Glutamatergic neuron (in vitro differentiated cells): ENCODE results near the gene PDLIM4. TPM values are rescaled to one million over a fixed set of nuclear protein-coding genes. Genes with fewer than 3 reads are reported as not detected.

Experiments used
- DNase-seq: peaks from one replicate; pipeline ENCODE4 v3.0.0; 2022
- H3K27ac Mint-ChIP-seq: one replicate; pipeline ENCODE4 v1.8.0; 2020; ENCODE audit warnings: mild to moderate bottlenecking, mixed read lengths, inconsistent platforms; ENCODE audit not compliant: unreplicated experiment
- H3K27me3 Mint-ChIP-seq: one replicate; pipeline ENCODE4 v1.8.0; 2020; ENCODE audit warnings: mild to moderate bottlenecking, moderate library complexity, mixed read lengths, inconsistent platforms; ENCODE audit not compliant: unreplicated experiment
- H3K36me3 Mint-ChIP-seq: one replicate; pipeline ENCODE4 v1.8.0; 2020; ENCODE audit warnings: mild to moderate bottlenecking, mixed read lengths, inconsistent platforms; ENCODE audit not compliant: unreplicated experiment
- H3K4me1 Mint-ChIP-seq: one replicate; pipeline ENCODE4 v1.8.0; 2020; ENCODE audit warnings: mild to moderate bottlenecking, low read depth, mixed read lengths, inconsistent platforms; ENCODE audit not compliant: unreplicated experiment
- H3K4me3 Mint-ChIP-seq: one replicate; pipeline ENCODE4 v1.8.0; 2020; ENCODE audit warnings: mild to moderate bottlenecking, mixed read lengths, inconsistent platforms; ENCODE audit not compliant: unreplicated experiment
- H3K9me3 Mint-ChIP-seq: one replicate; pipeline ENCODE4 v1.8.0; 2020; ENCODE audit warnings: mild to moderate bottlenecking, moderate library complexity, mixed read lengths, inconsistent platforms; ENCODE audit not compliant: unreplicated experiment
- CTCF ChIP-seq: fragments of 200-600 bp; sonication (generic); IDR thresholded peaks from one replicate; pipeline ENCODE4 v1.5.0; 2021; ENCODE audit not compliant: partially characterized antibody, unreplicated experiment
- total RNA-seq: library from RNA; stranded (reverse); fragmentation: NEBNext Ultra II Directional; extraction: Animal tissue kit (Norgen Biotek cat#: 25700); gene quantifications from one replicate; pipeline ENCODE4 v1.2.1, GENCODE V29; 2021; ENCODE audit not compliant: unreplicated experiment

Gene PDLIM4
- total RNA-seq, 1 donor from 2014 or later, result 81.6 TPM

- Mint-ChIP-seq H3K36me3 (peaks cover 4% of the 10 kb centered on the region), H3K4me3 (no peak overlapping the region), H3K27ac (no peak overlapping the region), H3K27me3 (peaks cover 3% of the 10 kb centered on the region), H3K9me3 (peaks cover 2% of the 10 kb centered on the region), H3K4me1 (no peaks in the 10 kb centered on the region)
- no peak for TF ChIP-seq CTCF
- DNase-seq, result no peak
Measured at GRCh38 chr5:132232465-132232864, 25.0 kb upstream of the PDLIM4 start.

GRCh38 chr5:132233081-132233480 lies 24.4 kb upstream of the PDLIM4 start:
- Mint-ChIP-seq H3K4me1 (no peaks in the 10 kb centered on the region), H3K4me3 (no peak overlapping the region), H3K27me3 (peaks cover 3% of the 10 kb centered on the region), H3K9me3 (peaks cover 2% of the 10 kb centered on the region), H3K36me3 (peaks cover 4% of the 10 kb centered on the region), H3K27ac (no peak overlapping the region)
- TF ChIP-seq CTCF, result no peak
- no peak for DNase-seq

- no peak overlapping the region for H3K27ac Mint-ChIP-seq
- peaks cover 2% of the 10 kb centered on the region for H3K9me3 Mint-ChIP-seq
- no peak for TF ChIP-seq CTCF
- H3K4me1 Mint-ChIP-seq, result no peaks in the 10 kb centered on the region
- H3K4me3 Mint-ChIP-seq, result no peak overlapping the region
- peaks cover 3% of the 10 kb centered on the region for H3K27me3 Mint-ChIP-seq
- peaks cover 4% of the 10 kb centered on the region for H3K36me3 Mint-ChIP-seq
- no peak for DNase-seq
Measured at GRCh38 chr5:132233811-132234683, 23.4 kb upstream of the PDLIM4 start.

GRCh38 chr5:132234684-132235062 lies 22.8 kb upstream of the PDLIM4 start:
- Mint-ChIP-seq H3K4me1 (no peaks in the 10 kb centered on the region), H3K27ac (no peak overlapping the region), H3K4me3 (no peak overlapping the region), H3K27me3 (peaks cover 5% of the 10 kb centered on the region), H3K9me3 (peaks cover 2% of the 10 kb centered on the region), H3K36me3 (peaks cover 4% of the 10 kb centered on the region)
- no peak for TF ChIP-seq CTCF
- DNase-seq, result no peak

- Mint-ChIP-seq H3K9me3 (peaks cover 2% of the 10 kb centered on the region), H3K27me3 (peaks cover 5% of the 10 kb centered on the region), H3K4me3 (no peak overlapping the region), H3K36me3 (peaks cover 4% of the 10 kb centered on the region), H3K4me1 (no peaks in the 10 kb centered on the region), H3K27ac (no peak overlapping the region)
- DNase-seq, result no peak
- TF ChIP-seq CTCF, result no peak
Measured at GRCh38 chr5:132235340-132235739, 22.2 kb upstream of the PDLIM4 start.
